HS-5 (cell line): ENCODE data around the gene UFSP1.
A peak's percentile ranks its signal among the peaks of the same experiment; 100 is the strongest.

Source experiments
- DNase-seq: peaks from one replicate; pipeline ENCODE4 v3.0.0-alpha.2; 2012; ENCODE audit warnings: low read depth

UFSP1 gene

DNA sequence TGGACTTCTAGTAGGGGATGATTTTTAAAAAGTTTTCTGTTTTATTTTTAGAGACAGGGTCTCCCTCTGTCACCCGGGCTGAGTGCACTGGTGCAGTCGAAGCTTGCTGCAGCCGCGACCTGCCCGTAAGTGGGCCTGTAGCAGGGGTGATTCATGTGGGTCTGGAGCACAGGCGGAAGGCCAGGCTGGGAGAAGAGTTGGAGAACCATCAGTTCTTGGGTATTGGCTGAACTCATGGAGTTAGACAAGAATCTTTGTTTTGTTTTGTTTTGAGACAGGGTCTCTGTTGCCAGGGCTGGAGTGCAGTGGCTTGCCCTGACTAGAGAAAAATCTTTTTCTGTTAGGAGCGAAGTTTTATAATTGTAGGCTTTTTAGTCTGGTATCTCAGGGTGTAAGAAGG is 8.9 kb downstream of the UFSP1 start:
- DNase-seq: no peak

DNA sequence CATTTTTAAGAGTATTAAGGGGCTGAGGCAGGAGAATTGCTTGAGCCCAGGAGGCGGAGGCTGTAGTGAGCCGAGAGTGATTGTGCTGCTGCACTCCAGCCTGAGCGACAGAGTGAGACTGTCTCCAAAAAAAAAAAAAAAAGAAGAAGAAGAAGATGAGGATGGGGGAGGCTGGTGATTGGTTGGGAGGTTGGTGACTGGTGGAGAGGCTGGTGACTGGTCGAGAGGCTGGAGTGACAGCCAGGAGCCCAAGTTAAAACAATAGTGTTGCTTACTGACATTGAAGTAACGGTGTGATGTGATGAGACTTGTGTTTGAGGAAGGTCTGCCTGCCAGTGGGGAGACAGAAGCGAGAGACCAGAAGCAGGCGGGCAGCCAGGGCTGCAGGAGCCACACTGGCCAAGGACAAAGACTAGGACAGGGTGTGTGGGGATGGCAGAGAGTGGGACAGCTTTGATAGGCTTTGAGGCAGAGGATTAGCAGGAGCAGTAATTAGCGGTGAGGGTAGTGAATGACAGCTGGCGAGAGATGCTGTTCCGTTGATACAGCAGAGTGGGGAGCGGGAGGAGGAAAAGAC is 9.7 kb downstream of the UFSP1 start:
- no peak for DNase-seq

DNA sequence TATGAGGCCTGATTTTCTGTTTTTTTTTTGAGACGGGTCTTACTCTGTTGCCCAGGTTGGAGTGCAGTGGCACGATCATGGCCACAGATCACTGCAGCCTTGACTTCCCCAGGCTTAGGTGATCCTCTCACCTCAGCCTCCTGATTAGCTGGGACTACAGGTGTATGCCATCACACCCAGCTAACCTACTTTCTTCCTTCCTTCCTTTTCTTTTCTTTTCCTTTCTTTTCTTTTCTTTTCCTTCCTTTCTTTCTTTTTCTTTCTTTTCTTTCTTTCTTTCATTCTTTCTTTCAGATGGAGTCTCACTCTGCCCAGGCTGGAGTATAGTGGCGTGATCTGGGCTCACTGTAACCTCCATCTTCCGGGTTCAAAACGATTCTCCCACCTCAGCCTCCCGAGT is 10.8 kb downstream of the UFSP1 start:
- no peak for DNase-seq

DNA sequence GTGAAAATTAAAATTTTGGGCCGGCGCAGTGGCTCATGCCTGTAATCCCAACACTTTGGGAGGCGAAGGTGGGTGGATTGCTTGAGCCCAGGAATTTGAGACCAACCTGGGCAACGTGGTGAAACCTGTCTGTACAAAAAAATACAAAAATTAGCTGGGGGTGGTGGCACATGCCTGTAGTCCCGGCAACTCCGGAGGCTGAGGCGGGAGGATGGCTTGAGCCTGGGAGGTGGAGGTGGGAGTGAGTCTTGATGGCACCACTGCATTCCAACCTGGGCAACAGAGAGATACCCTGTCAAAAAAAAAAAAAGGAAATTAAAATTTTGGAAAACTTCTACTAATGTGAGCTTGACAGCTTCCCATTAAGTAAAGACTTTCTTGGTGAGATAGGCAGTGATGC is 11.5 kb downstream of the UFSP1 start:
- no peak for DNase-seq

GRCh38 chr7:100875356-100875751 is 14.2 kb downstream of the UFSP1 start:
- DNase-seq: no peak

DNA sequence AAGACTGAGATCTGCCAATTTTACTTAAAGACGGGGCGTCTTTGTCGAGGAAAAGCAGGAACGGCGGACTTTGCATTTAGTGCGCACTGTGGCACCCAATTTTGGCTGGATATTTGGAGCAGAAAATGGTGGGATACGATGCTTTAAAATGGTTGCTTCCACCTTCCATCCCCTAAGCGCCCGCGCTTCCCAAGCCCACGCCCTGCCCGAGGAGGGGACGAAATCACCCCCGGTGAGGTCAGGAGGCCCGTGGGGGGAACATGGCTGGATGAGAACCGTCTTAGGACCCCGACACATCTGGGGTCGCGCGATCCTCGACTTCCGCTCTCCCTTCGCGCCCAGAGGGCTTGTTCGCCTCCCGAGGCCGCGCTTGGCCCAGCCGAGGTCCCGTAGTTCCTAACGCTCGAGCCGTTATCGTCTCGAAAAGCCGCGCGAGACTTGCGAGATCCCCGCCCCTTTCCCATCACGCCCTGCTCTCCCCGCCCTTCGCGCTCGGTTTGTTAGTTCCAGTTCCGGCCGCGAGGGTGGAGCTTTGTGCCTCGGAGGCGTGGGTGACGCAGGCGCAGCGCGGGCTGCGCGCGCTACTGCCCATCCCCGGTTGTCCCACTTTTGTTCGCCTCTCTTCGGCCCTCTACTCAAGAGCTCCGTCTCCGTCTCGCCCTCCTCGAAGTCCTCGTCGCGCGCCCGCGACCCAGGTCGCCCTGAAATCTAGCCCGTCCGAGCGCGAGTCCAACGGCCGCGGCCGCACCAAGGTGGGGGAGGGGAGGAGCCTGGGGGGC is 14.7 kb downstream of the UFSP1 start, which contains the start of gene SRRT:
SRRT (plus strand) TSS at position 527 of the 779 bp plus-strand sequence. CDS start 488 bp downstream, outside the sequence.
- DNase-seq: peak; percentile 74

GRCh38 chr7:100874300-100874576 is 15.3 kb downstream of the UFSP1 start:
- no peak for DNase-seq

- no peak for DNase-seq
Measured at GRCh38 chr7:100873599-100874299, 15.8 kb downstream of the UFSP1 start.

GRCh38 chr7:100867776-100868485 is 21.6 kb downstream of the UFSP1 start:
- no peak for DNase-seq

- DNase-seq: peak; percentile 70
Measured at GRCh38 chr7:100867040-100867775, 22.3 kb downstream of the UFSP1 start, which contains the start of gene TRIP6. TSS of gene TRIP6 (plus strand) at chr7:100867387. CDS start at chr7:100867498, 111 bp downstream.

DNA sequence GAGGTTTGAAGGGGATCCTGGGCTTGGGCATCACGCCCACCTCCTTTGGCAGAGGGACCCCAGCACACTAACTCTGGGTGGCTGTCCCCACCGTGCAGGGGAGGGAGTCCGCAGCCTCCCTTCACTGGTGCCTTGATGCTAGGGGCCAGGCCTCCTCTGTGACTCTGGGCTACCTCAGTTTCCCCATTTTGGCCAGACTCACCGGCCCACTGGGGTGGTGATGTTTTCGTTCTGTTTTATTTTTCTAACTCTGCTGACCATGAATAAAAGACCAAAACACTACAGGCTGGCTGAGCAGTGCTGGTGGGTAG is 22.8 kb downstream of the UFSP1 start:
- no peak for DNase-seq

- no peak for DNase-seq
Measured at GRCh38 chr7:100865938-100866728, 23.4 kb downstream of the UFSP1 start.

DNA sequence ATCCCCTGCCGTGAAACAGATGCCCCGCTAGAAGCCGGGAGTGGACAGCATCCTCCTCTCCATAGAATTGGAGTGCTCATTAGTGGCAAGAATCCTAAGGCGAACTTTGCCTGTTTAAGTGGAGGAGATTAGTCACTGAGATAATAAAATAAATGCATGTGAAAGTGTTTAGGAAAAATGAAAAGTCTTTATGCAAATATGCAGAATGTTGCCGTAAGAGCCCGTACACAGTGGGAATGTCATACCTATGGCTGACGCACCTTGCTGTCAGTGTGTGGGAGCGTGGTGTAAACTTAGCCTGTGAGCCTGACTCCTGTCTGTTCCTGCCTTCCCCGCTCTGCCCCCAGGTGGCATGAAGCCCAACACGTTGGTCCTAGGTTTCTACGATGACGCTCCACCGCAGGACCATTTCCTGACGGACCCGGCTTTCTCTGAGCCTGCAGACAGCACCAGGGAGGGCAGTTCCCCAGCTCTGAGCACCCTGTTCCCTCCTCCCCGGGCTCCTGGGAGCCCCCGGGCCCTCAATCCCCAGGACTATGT is 24.1 kb downstream of the UFSP1 start:
- DNase-seq: no peak

DNA sequence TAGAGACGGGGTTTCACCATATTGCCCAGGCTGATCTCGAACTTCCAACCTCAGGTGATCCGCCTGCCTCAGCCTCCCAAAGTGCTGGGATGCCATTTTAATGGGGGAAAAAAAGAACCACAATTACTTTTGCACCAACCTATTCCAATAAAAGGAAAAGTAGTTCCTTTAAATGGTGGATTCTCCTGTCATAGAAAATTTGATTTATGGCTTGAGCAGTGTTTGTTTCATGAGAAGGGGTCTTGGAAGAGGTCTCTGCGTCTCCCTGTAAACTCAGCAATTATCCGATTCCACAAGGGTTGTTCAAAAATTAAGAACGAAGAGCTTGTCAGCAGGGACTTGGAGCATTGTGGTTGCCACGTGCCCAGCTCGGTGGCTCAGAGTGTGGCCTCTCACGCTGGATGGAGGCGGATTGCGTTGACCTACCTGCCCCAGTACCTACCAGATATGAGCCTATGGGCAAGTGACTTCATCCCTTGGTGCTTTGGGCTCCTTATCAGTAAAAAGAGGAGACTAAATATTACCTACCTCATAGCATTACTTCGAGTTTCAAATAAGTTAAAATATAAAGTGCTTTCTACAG is 25.2 kb downstream of the UFSP1 start:
- no peak for DNase-seq

DNA sequence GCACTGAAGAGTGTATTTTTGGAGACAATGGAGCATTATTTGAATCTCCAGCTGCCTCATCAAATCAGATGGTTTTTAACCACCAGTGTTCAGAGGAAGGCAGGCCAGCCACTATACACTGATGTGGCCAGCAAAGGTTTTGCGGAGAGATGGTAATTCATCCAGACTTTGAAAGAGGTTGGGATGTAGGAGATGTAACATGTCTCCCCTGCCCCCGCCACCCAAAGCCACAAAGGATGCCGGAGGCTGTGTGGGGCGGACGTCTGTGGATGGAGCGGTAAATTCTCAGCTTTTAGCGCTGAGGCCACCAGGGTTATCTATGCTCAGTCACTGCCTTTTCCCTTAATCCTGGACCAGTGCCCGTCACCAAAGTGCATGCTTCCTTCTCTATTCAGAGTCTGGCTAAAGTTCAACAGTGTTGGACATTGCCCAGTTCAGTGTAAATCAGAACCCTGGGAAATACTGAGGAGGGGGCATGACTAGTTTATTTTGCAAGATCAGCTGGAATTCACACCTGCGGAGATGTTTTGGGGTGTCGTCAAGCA is 26.0 kb downstream of the UFSP1 start:
- DNase-seq: no peak

- no peak for DNase-seq
Measured at GRCh38 chr7:100861616-100861985, 27.9 kb downstream of the UFSP1 start.

- DNase-seq: no peak
Measured at GRCh38 chr7:100860702-100861615, 28.6 kb downstream of the UFSP1 start.

- DNase-seq: no peak
Measured at GRCh38 chr7:100859856-100860255, 29.7 kb downstream of the UFSP1 start.

GRCh38 chr7:100856871-100857282 is 32.6 kb downstream of the UFSP1 start:
- DNase-seq: no peak
